ENCODE measurements around the gene HAUS6. TPM values are rescaled to one million over a fixed set of nuclear protein-coding genes. Genes with fewer than 3 reads are reported as not detected.
"Not testable (repeated sequence)": the region's sequence is repeated elsewhere in the genome, so short reads cannot be mapped to it uniquely, and the experiment has no call there.

HAUS6 gene
- total RNA-seq, 2 donors from 2014 or later = 32.8 to 33.4 TPM

DNA sequence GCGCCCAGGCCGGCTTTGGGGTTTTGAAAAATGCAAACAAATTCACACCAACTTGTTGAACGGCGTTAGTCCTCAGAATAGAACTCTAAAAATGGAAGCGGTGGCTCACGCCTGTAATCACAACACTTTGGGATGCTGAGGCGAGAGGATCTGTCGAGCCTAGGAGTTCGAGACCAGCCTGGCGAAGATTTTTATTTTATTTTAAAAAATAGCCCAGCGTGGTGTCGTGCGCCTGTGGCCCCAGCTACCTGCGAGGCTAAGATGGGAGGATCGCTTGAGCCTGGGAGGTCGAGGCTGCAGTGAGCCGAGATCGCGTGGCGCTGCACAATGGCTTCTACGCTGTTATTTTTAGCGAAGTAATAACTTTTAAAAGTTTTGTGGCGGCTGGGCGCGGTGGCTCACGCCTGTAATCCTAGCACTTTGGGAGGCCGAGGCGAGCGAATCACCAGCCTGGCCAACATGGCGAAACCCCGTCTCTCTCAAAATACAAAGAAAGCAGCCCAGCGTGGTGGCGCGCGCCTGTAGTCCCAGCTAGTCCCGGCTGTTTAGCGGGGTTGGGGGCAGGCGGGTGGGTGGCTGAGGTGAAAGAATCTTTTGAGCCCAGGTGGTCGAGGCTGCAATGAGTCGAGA is 25.3 kb upstream of the HAUS6 start:
- Mint-ChIP-seq H3K4me3 (peak overlapping the region; percentile 50 to 87), H3K36me3 (ENCODE audit: insufficient read depth in 2 of 2) (peaks cover 7% of the 10 kb centered on the region in 2 donors), H3K27ac (peak overlapping the region; percentile 93), H3K9me3 (no peaks in the 10 kb centered on the region), H3K4me1 (ENCODE audit: low read depth) (peaks cover 61% of the 10 kb centered on the region), H3K27me3 (ENCODE audit: low read depth) (no peaks in the 10 kb centered on the region)
- ATAC-seq (replicated peaks in 1 of 2) = peak; percentile 11 to 28
- peak; percentile 28 to 38 for DNase-seq

DNA sequence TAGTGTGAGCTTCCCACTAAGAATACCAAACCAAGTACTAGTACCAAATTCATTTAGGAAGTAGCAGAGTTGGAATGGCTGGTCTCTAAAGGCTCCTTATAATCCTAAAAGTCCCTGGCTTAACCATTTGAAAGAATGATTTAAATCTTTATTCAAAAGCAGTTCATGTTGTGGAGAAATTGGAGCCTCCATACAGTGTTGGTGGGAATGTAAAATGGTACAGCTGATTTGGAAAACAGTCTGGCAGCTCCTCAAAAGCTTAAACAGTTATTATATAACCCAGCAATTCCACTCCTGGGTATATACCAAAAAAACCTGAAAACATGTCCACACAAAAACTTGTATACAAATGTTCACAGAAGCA is 21.7 kb upstream of the HAUS6 start:
- Mint-ChIP-seq H3K36me3 (ENCODE audit: insufficient read depth in 2 of 2) (peaks cover 11 to 20% of the 10 kb centered on the region in 2 donors), H3K27me3 (ENCODE audit: low read depth) (no peaks in the 10 kb centered on the region), H3K4me3 (peak overlapping the region; percentile 50 to 87), H3K9me3 (no peaks in the 10 kb centered on the region), H3K4me1 (ENCODE audit: low read depth) (peaks cover 55% of the 10 kb centered on the region), H3K27ac (peak overlapping the region; percentile 89)
- ATAC-seq (replicated peaks in 1 of 2) (no peak), DNase-seq (no peak)

DNA sequence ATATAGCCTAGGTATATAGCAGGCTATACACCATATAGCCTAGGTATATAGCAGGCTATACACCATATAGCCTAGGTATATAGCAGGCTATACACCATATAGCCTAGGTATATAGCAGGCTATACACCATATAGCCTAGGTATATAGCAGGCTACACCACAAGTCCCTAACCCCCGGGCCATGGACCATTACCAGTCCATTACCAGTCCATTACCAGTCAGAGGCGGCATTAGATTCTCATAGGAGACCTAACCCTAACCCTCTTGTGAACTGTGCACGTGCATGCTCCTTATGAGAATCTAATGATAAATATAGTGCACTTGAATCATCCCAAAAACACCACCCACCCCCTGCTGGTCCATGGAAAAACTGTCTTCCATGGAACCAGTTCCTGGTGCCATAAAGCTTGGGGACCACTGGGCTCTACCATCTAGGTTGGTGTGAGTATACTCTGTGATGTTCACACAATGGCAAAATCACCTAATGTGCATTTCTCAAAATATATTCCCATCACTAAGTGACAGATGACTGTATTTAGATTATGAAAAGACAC is 19.9 kb upstream of the HAUS6 start:
- H3K9me3 Mint-ChIP-seq = no peaks in the 10 kb centered on the region
- no peak overlapping the region for H3K4me3 Mint-ChIP-seq
- H3K4me1 Mint-ChIP-seq (ENCODE audit: low read depth) = peaks cover 38% of the 10 kb centered on the region
- DNase-seq (no peak), ATAC-seq (replicated peaks in 1 of 2) (no peak)
- peaks cover 17 to 25% of the 10 kb centered on the region in 2 donors for H3K36me3 Mint-ChIP-seq (ENCODE audit: insufficient read depth in 2 of 2)
- H3K27ac Mint-ChIP-seq = no peak overlapping the region
- H3K27me3 Mint-ChIP-seq (ENCODE audit: low read depth) = no peaks in the 10 kb centered on the region

DNA sequence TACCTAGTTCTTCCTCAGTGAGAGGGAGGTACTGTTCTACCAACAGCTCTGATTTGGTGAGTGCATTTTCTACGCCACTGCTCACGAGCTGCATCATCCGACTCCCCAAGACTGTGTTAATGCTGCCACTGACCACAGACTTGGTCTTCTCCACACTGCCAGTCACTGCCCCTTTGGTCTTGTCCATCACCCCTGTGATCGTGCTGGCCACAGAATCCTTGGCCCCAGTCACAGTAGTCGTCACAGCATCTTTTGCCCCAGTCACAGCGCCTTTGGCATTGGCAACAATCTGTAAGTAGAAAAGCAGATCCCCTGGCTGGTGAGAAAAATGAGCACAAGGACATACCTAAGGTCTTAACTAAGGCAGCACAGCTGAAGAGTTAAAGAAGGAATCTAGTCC is 18.2 kb upstream of the HAUS6 start:
- no peak for ATAC-seq (replicated peaks in 1 of 2)
- peaks cover 28% of the 10 kb centered on the region for H3K4me1 Mint-ChIP-seq (ENCODE audit: low read depth)
- H3K9me3 Mint-ChIP-seq = no peaks in the 10 kb centered on the region
- no peak overlapping the region for H3K4me3 Mint-ChIP-seq
- no peak overlapping the region for H3K27ac Mint-ChIP-seq
- DNase-seq = no peak
- peaks cover 18 to 32% of the 10 kb centered on the region in 2 donors for H3K36me3 Mint-ChIP-seq (ENCODE audit: insufficient read depth in 2 of 2)
- no peaks in the 10 kb centered on the region for H3K27me3 Mint-ChIP-seq (ENCODE audit: low read depth)

DNA sequence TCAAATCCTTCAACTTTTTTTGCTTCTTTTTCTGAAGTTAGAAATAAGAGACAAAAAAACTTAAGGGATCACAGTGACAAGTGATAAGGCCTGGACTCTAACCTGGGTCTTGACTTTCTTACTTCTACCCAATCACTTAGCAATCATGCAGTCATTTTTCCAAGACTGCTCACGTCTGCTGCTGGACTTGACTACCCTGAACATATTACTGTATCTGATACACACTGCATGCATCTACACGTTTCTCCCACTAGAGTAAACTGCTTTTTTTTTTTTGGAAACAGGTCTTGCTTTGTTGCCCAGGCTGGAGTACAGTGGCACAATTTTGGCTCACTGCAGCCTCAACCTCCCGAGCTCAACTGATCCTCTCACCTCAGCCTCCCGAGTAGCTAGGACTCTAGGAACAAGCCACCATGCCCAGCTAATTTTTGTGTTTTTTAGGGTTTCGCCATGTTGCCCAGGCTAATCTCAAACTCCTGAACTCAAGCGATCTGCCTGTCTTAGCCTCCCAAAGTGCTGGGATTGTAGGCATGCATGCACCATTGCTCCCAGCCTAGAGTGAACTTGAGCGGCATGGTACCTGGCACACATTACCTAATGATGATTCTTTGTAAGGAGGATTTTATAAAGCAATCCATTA is 17.2 kb upstream of the HAUS6 start:
- no peaks in the 10 kb centered on the region for H3K9me3 Mint-ChIP-seq
- H3K4me1 Mint-ChIP-seq (ENCODE audit: low read depth) = peaks cover 27% of the 10 kb centered on the region
- no peaks in the 10 kb centered on the region for H3K27me3 Mint-ChIP-seq (ENCODE audit: low read depth)
- peaks cover 18 to 34% of the 10 kb centered on the region in 2 donors for H3K36me3 Mint-ChIP-seq (ENCODE audit: insufficient read depth in 2 of 2)
- H3K4me3 Mint-ChIP-seq = no peak overlapping the region
- H3K27ac Mint-ChIP-seq = peak overlapping the region; percentile 4
- no peak for DNase-seq
- no peak for ATAC-seq (replicated peaks in 1 of 2)

DNA sequence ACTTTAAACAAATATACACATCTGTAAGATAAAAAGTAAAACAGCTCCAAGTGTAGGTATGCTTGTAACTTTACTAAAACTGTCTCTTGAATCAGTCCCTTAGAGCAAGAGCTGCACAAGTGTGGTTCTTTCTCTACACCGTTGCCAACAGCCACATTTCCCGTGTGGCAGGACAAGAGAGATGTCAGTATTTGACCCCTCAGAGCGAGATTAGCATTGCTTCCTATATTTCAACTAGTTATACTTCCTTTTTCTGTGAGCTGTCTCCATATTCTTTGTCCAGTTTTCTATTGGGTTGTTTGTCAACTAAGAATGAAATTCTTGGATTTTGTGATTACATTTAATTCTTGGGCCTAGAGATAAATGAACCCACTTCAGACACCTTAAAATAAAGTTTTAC is 16.5 kb upstream of the HAUS6 start:
- H3K36me3 Mint-ChIP-seq (ENCODE audit: insufficient read depth in 2 of 2) = peaks cover 18 to 35% of the 10 kb centered on the region in 2 donors
- no peaks in the 10 kb centered on the region for H3K9me3 Mint-ChIP-seq
- H3K27ac Mint-ChIP-seq = no peak overlapping the region
- ATAC-seq (replicated peaks in 1 of 2) = no peak
- H3K4me3 Mint-ChIP-seq = no peak overlapping the region
- peaks cover 20% of the 10 kb centered on the region for H3K4me1 Mint-ChIP-seq (ENCODE audit: low read depth)
- DNase-seq = no peak
- H3K27me3 Mint-ChIP-seq (ENCODE audit: low read depth) = no peaks in the 10 kb centered on the region

DNA sequence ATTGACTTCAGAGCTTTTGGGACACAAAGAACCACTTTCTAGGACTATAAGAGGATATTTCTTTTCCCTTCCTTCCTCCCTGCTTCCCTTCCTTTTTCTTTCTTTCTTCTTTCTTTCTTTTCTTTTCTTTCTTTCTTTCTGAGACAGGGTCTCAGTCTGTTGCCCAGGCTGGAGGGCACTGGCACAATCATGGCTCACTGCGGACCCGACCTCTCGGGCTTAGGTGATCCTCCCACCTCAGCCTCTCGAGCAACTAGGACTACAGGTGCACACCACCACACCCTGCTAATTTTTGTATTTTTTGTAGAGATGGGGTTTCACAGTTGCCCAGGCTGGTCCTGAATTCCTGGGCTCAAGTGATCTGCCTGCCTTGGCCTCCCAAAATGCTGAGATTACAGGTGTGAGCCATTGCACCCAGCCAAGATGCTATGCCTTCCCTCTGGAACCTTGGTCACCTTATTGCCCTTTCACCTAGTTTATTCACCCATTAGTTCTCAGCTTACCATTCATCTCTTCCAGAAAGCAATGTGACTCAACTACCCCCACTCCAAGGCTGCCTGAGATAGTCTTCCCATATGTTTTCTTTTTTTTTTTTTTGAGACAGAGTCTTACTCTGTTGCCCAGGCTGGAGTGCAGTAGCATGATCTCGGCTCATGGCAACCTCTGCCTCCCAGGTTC is 14.5 kb upstream of the HAUS6 start:
- peak overlapping the region; percentile 73 for H3K27ac Mint-ChIP-seq
- peaks cover 5% of the 10 kb centered on the region for H3K4me1 Mint-ChIP-seq (ENCODE audit: low read depth)
- no peaks in the 10 kb centered on the region for H3K27me3 Mint-ChIP-seq (ENCODE audit: low read depth)
- H3K9me3 Mint-ChIP-seq = no peaks in the 10 kb centered on the region
- ATAC-seq (replicated peaks in 1 of 2) (no peak), DNase-seq (no peak)
- H3K4me3 Mint-ChIP-seq = no peak overlapping the region
- peaks cover 13 to 28% of the 10 kb centered on the region in 2 donors for H3K36me3 Mint-ChIP-seq (ENCODE audit: insufficient read depth in 2 of 2)

DNA sequence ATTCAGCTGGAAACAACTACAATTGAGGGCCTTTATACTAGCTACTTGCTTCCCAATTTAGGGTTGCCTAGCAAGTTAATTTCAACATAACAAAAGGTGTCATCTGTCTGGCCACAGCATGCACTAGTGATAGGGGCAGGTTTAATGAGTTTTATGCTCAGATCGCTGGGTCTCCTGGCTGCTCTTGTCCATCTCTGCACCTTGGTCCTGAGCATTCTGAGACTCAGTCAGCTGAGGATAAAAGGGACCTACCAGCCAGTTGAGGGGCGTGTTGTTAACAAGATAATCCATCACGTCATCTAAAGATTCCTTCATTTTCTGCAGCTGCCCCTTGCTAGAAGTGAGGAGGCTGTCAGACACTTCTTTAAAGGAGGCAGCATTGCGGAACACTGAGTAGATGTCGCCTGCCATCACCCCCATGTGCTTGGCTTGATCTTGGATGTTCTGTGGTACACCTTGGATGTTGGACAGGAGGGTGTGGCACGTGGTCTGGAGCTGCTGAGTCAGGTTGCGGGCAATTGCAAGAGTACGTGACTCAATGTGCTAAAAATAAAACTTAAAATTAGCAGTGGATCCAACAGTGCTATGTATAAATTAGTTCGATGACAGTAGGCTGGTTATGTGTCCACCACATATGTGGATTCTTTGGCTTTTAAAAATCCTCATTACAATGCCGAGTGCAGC is 13.5 kb upstream of the HAUS6 start:
- Mint-ChIP-seq H3K27ac (peak overlapping the region; percentile 32), H3K27me3 (ENCODE audit: low read depth) (no peaks in the 10 kb centered on the region), H3K36me3 (ENCODE audit: insufficient read depth in 2 of 2) (peaks cover 13 to 28% of the 10 kb centered on the region in 2 donors), H3K4me1 (ENCODE audit: low read depth) (peaks cover 5% of the 10 kb centered on the region), H3K4me3 (no peak overlapping the region), H3K9me3 (no peaks in the 10 kb centered on the region)
- ATAC-seq (replicated peaks in 1 of 2) = no peak
- no peak for DNase-seq

DNA sequence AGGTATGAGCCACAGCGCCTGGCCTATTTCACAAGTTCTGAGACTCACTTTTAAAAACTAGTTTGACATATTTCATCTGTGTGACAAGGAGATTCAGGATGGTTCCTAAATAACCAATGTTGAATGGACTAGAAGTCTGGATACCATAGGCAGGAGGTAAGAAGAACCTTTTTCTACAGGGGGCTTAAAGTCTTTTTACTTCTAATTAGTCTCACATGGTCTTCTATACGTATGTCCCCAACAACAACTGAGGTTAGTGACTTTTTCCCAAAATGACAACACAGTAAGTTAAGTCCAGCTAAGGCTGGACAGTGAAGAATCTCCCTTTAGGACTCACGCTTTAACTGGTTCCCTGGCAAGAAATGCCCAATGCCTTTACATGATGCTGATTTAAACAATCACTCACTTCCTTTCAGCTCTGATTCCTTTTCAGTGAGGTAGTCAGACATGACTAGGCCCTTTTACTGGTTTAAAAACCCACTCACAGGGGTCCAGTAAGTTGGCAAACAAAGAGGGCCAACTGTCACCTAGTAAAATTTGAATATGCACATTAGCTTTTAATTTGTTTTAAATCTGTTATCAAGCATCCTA is 12.1 kb upstream of the HAUS6 start:
- H3K36me3 Mint-ChIP-seq (ENCODE audit: insufficient read depth in 2 of 2) = peaks cover 9 to 23% of the 10 kb centered on the region in 2 donors

DNA sequence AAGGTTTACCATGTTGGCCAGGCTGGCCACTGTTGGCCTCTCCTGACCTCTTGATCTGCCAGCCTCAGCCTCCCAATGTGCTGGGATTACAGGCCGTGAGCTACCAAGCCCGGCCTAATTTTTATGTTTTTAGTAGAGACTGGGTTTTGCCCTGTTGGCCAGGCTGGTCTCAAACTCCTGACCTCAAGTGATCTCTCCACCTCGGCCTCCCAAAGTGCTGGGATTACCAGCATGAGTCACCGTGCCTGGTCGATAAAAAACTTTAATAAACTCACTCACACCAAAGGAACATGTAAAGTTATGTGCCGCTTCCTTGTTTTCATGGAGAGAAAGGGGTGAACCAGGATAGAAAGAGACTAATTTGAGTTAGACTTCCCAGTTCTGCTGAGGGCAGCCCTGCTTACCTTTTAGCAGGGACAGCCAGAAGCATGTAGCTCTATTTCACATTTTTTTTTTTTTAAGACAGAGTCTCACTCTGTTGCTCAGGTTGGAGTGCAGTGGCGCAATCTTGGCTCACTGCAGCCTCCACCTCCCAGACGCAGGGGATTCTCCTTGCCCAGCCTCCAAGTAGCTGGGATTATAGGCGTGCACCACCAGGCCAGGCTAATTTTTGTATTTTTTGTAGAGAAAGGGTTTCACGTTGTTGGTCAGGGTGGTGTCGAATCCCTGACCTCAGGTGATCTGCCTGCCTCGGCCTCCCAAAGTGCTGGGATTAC is 11.4 kb upstream of the HAUS6 start:
- DNase-seq (no peak), ATAC-seq (replicated peaks in 1 of 2) (no peak)
- H3K4me3 Mint-ChIP-seq = no peak overlapping the region
- H3K36me3 Mint-ChIP-seq (ENCODE audit: insufficient read depth in 2 of 2) = peaks cover 8 to 17% of the 10 kb centered on the region in 2 donors
- H3K27ac Mint-ChIP-seq = no peak overlapping the region
- no peaks in the 10 kb centered on the region for H3K9me3 Mint-ChIP-seq
- peaks cover 5% of the 10 kb centered on the region for H3K4me1 Mint-ChIP-seq (ENCODE audit: low read depth)
- H3K27me3 Mint-ChIP-seq (ENCODE audit: low read depth) = no peaks in the 10 kb centered on the region

More for the DNA sequence above, 12.1 kb upstream of the HAUS6 start:
- Mint-ChIP-seq H3K27ac (no peak overlapping the region), H3K4me1 (ENCODE audit: low read depth) (peaks cover 5% of the 10 kb centered on the region), H3K27me3 (ENCODE audit: low read depth) (no peaks in the 10 kb centered on the region), H3K9me3 (no peaks in the 10 kb centered on the region), H3K4me3 (no peak overlapping the region)
- DNase-seq (no peak), ATAC-seq (replicated peaks in 1 of 2) (no peak)

DNA sequence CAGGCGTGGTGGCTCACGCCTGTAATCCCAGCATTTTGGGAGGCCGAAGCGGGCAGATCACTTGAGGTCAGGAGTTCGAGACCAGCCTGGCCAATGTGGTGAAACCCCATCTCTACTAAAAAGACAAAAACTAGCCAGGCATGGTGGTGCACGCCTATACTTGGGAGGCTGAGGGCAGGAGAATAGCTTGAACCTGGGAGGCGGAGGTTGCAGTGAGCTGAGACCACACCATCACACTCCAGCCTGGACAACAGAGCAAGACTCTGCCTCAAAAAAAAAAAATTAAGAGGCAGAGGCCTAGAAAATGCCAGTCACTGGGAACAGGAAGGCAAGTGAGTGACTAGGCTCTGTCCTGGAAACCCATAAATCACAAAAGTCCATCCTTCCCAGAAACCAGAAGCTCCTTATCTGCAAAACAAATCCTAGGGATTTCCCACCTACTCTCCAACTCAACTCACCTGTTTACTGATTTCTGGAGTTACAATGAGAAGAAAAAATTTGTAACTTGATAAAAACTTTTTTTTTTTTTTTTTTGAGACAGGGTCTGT is 10.4 kb upstream of the HAUS6 start:
- not testable (repeated sequence) for H3K9me3 Mint-ChIP-seq; H3K4me3 Mint-ChIP-seq; H3K27ac Mint-ChIP-seq; ATAC-seq (replicated peaks in 1 of 2); DNase-seq; H3K4me1 Mint-ChIP-seq (ENCODE audit: low read depth); H3K27me3 Mint-ChIP-seq (ENCODE audit: low read depth)
- peaks cover 6 to 16% of the 10 kb centered on the region in 2 donors for H3K36me3 Mint-ChIP-seq (ENCODE audit: insufficient read depth in 2 of 2)

DNA sequence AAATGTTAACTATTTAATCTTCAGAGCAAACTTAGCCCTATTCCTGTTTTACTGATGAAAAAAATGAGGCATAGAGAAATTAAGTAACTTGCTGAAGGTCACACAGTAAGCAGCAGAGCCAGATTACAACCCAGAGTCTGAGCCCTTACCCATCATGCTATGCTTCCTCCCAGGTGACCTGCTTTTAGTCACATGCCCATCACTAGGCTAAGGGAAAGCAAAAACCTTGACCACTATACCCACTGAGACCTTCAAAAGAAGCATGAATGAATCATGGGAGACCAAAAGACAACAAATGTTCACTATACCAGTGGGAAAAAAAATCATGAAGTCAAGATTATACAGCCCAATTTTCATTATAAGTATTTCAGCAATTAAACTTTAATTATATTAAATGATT is 5.3 kb upstream of the HAUS6 start:
- no peaks in the 10 kb centered on the region for H3K9me3 Mint-ChIP-seq
- ATAC-seq (replicated peaks in 1 of 2) (peak; percentile 63 to 72), DNase-seq (no peak)
- peaks cover 0 to 1% of the 10 kb centered on the region in 2 donors for H3K36me3 Mint-ChIP-seq (ENCODE audit: insufficient read depth in 2 of 2)
- no peaks in the 10 kb centered on the region for H3K4me1 Mint-ChIP-seq (ENCODE audit: low read depth)
- H3K27me3 Mint-ChIP-seq (ENCODE audit: low read depth) = no peaks in the 10 kb centered on the region
- H3K27ac Mint-ChIP-seq = no peak overlapping the region
- H3K4me3 Mint-ChIP-seq = no peak overlapping the region

Data from activated T-cell treated with anti-CD3 and anti-CD28 coated beads, Interleukin-2, amount 50 U/mL, for 72 hours (primary cell).